ENCODE results near the gene UNKL.

GRCh38 chr16:1371054-1371978 lies 43.2 kb downstream of the UNKL start:
- TF ChIP-seq ZSCAN30 (tag by site-specific recombination; IDR thresholded peaks at IDR 0.05) (no peak), YY1 (tag by site-specific recombination; IDR thresholded peaks at IDR 0.05) (no peak), CTCF (tag by site-specific recombination; IDR thresholded peaks at IDR 0.05) (no peak), REPIN1 (tag by site-specific recombination; IDR thresholded peaks at IDR 0.05; ENCODE audit: low read depth) (no peak), ZBTB49 (tag by site-specific recombination; IDR thresholded peaks at IDR 0.05; ENCODE audit: low read depth) (no peak), ZFP37 (tag by site-specific recombination; IDR thresholded peaks at IDR 0.05) (no peak)
